Measurements from ENCODE around the gene PLCG2.

PLCG2 gene

GRCh38 chr16:81878529-81878928 lies 99.4 kb downstream of the PLCG2 start:
- DNase-seq (ENCODE audit: low spot score), result no peak

- DNase-seq (ENCODE audit: low spot score), result no peak
Observed at GRCh38 chr16:81879625-81880024, 100.5 kb downstream of the PLCG2 start.

DNA sequence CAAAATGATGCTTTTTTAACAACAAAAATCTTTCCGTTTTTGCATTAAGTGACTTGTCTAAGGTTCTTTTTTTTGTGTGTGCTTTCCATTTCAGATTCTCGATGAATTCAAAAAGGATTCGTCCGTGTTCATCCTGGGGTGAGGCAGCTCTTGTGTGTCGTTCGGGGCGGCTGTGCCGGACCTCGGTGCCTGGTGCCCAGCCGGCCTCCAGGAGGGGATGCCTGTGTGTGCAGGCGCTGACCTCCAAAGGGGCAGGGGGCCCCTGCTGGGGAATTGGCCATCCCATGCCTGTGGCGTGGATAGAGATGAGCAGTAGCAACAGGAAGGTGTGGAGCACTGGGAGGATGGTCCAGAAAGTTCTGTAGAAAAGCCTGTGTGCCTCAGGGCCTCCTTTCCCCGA lies 101.7 kb downstream of the PLCG2 start:
- DNase-seq (ENCODE audit: low spot score), result no peak

GRCh38 chr16:81881228-81881627 lies 102.1 kb downstream of the PLCG2 start:
- DNase-seq (ENCODE audit: low spot score), result no peak

GRCh38 chr16:81882559-81882958 lies 103.5 kb downstream of the PLCG2 start:
- DNase-seq (ENCODE audit: low spot score), result no peak

DNA sequence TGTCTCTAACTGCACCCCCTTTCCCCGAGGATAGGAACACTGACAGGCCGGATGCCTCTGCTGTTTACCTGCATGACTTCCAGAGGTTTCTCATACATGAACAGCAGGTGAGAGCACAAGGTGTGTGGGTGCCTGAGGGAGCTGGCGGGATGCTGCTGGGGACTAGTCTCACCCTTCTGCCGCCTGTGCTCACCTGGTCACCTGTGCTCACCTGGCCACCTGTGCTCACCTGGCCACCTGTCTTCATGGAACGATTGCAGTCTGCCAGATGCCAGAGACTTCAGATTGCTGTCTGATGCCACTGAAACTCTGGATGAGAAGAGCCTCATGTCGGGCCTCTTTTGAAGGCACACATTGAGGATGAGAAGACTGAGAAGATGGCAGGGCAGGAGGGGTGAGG lies 104.1 kb downstream of the PLCG2 start:
- DNase-seq (ENCODE audit: low spot score), result no peak

GRCh38 chr16:81885976-81886586 lies 107.0 kb downstream of the PLCG2 start:
- DNase-seq (ENCODE audit: low spot score), result peak; percentile 68

DNA sequence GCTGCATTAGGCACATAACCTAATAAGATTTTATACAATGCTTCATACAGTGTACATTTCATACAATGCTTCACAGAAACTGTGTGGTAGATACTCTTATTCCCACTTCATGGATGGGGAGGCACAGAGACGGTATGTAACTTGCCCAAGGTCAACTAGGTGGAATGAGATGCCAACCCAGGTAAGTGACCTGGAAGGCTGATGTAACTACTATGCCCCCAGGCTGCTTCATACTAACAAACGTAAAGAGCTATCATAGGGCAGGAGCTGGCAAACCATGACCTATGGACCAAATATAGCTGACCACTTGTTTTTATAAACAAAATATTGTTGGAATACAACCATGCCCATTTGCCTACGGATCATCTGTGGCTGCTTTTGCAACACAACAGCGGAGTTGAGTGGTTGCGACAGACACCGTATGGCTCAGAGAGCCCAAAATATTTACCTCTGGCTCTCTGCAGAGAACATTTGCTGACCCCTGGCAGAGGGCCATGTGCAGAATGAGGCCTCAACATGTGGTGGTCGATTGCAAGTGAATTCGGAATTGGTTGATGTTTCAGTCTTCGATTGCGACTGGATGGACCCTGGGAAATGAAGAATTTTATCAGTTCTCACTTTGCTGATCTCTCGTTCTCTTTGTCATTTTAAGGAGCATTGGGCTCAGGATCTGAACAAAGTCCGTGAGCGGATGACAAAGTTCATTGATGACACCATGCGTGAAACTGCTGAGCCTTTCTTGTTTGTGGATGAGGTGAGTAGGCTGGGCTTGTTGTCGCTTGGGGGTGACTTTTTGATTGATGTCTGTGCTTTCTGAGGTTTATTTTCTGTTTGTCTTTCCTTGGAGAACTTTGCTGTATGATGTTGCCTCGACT lies 109.7 kb downstream of the PLCG2 start:
- DNase-seq (ENCODE audit: low spot score), result no peak

- no peak for DNase-seq (ENCODE audit: low spot score)
Observed at GRCh38 chr16:81891736-81892364, 112.8 kb downstream of the PLCG2 start.

DNA sequence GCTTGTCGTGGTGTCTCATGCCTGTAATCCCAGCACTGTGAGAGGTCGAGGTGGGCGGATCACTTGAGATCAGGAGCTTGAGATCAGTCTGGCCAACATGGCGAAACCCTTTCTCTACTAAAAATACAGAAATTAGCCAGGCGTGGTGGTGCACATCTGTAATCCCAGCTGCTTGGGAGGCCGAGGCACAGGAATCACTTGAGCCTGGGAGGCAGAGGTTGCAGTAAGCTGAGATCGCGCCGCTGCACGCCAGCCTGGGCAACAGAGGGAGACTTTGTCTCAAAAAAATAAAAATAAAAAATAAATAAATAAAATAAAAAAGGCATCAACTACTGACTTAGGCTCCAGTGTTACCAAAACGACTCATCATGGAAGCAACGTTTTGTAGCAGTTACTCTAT lies 115.5 kb downstream of the PLCG2 start:
- no peak for DNase-seq (ENCODE audit: low spot score)

- no peak for DNase-seq (ENCODE audit: low spot score)
Observed at GRCh38 chr16:81896902-81897301, 117.8 kb downstream of the PLCG2 start.

GRCh38 chr16:81899601-81900000 lies 120.5 kb downstream of the PLCG2 start:
- DNase-seq (ENCODE audit: low spot score), result no peak

DNA sequence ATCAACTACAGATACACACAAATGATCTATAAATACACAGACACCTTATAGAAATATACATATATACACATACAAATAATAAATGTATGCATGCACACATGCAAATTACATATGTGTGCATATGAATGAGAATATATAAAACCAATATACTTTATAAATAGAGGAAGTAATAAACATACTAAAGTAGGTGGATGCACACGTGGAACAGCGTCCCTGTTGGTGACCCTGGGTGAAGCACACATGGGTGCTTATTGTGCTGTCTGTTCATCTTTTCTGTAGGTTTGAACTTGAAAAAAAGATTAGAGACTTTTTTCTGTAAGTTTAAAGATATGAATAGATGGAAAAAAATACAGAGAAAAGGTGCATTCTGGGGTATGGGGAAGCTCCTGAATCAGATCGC lies 120.9 kb downstream of the PLCG2 start:
- no peak for DNase-seq (ENCODE audit: low spot score)

- DNase-seq (ENCODE audit: low spot score), result no peak
Observed at GRCh38 chr16:81900456-81900855, 121.4 kb downstream of the PLCG2 start.

DNA sequence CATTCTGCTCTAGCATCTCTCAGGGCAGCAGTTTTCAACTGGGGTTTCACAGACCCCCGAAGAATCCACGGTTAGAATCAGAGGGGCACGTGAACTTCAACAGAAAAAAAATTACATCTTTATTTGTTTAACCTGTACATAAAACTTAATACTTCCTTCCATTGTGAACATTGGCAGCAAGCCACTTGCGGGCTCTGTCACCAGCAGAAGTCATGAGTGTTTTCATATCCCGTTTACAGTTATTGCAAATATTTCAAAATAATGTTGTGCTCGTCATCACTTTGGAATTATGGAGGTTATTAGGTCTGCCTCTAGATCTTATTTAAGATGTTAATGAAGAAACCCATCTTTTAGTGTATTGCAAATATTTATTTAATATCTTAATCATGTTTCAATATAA lies 122.4 kb downstream of the PLCG2 start:
- no peak for DNase-seq (ENCODE audit: low spot score)

- DNase-seq (ENCODE audit: low spot score), result no peak
Observed at GRCh38 chr16:81902025-81902424, 122.9 kb downstream of the PLCG2 start.

DNA sequence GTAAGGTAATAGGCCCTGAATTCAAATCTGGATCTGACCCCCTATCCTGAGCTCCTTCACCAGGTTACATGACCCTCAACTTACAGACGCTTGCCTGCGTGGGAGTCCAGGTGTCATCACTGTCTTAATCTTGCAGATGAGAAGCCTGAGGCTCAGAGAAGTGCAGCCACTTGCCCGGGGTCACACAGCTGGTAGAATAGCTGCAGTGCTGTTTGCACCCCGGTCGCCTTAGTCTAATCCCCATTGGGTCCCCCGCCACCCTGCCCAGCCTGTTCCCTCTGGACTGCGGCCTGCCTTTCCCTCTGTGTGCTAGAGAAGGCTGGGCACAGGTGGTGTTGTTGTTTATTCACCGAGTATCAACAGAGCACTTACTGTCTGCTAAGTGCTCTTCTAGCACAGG lies 125.2 kb downstream of the PLCG2 start:
- no peak for DNase-seq (ENCODE audit: low spot score)

GRCh38 chr16:81905277-81905676 lies 126.2 kb downstream of the PLCG2 start:
- no peak for DNase-seq (ENCODE audit: low spot score)

GRCh38 chr16:81907681-81908080 lies 128.6 kb downstream of the PLCG2 start:
- no peak for DNase-seq (ENCODE audit: low spot score)

- no peak for DNase-seq (ENCODE audit: low spot score)
Observed at GRCh38 chr16:81908466-81909262, 129.6 kb downstream of the PLCG2 start.

DNA sequence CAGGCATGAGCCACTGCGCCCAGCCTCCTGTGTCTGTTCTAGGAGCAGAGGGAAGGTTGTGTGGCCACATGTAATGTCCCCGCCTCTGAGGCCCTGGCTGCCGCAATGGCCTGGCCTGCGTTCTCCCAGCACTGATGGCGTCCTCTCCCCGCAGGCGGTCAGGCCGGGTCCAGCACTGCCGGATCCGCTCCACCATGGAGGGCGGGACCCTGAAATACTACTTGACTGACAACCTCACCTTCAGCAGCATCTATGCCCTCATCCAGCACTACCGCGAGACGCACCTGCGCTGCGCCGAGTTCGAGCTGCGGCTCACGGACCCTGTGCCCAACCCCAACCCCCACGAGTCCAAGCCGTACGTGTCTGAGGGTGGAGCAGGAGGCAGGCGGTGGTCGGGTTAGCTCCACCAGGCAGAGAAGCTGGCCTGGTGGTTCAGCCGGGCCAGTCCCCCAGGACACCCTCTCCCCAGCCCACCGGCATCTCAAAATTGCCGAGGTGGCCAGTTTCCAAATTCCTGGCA lies 131.3 kb downstream of the PLCG2 start:
- no peak for DNase-seq (ENCODE audit: low spot score)

DNA sequence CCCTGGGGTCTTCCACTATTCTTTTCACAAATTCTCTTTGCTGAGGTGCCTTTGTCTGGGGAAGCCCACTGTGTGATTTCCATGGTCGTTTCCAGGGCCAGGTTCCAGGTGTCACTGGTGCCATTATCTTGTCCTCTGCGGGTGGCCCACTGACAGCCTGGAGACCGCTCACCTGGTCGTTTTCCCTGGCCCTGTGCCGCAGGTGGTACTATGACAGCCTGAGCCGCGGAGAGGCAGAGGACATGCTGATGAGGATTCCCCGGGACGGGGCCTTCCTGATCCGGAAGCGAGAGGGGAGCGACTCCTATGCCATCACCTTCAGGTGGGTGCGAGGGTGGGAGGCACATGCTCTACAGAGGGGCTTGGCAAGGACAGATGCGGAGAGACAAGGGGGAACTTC lies 133.3 kb downstream of the PLCG2 start:
- no peak for DNase-seq (ENCODE audit: low spot score)

Measured in AG08395 (cell line).